HT1080 (cell line): ENCODE results near the gene GALE. TPM values are rescaled to one million over a fixed set of nuclear protein-coding genes. Genes with fewer than 3 reads are reported as not detected.
"Not testable (repeated sequence)": the region's sequence is repeated elsewhere in the genome, so short reads cannot be mapped to it uniquely, and the experiment has no call there.

ENCODE experiments used
- DNase-seq: peaks from one replicate; pipeline ENCODE4 v3.0.0-alpha.2; 2015; ENCODE audit warnings: low read depth
- total RNA-seq: library from RNA; depleted of rRNA; stranded (reverse); fragments of >200 nt; shearing (Covaris generic); gene quantifications from 2 replicates; pipeline ENCODE4 v1.2.3, GENCODE V29; 2014

GALE gene
- total RNA-seq, 1 experiment from 2014 or later: 144 TPM

- peak; percentile 44 for DNase-seq
These were observed 10.4 kb upstream of the GALE start for GRCh38 chr1:23810818-23811540.

- DNase-seq: peak; percentile 61
These were observed 9.2 kb upstream of the GALE start for GRCh38 chr1:23809751-23810171.

DNA sequence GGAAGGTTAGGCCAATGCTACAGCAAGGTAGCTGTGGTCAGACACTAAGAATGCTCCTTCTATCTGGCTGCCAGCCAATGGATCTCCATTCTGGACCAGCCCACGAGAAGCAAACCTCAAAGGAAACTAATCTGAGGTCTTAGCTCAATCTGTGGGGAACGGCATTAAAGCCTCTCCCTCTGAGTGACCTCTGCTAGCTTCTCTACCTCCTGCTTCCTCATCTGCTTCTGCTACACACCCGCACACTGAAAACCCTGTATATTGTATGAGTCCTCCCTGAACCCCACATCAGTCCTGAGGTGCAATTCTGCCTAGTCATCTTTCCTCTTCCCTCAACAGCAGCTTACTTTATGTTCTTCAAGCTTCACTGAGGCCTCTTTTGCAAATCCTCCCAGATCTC lies 6.9 kb upstream of the GALE start:
- DNase-seq: no peak

DNA sequence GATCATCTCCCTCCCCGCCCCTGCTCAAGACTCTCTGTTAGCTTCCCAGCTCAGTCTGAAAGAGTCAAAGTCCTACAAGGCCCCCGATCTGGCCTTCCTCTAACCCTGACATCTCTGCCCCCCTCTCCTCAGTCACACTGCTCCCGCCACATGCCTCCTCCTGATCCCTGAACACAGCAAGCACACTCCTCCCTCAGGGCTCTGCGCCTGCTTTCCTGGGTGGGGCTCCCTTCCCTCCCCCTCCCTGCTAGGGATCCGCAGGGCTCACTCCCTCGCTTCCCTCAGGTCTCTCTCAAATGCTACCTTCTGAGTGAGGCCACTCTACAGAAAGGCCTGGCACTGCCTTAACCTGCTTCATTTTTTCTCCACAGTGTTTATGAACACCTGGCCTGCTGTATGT lies 5.7 kb upstream of the GALE start:
- no peak for DNase-seq

DNA sequence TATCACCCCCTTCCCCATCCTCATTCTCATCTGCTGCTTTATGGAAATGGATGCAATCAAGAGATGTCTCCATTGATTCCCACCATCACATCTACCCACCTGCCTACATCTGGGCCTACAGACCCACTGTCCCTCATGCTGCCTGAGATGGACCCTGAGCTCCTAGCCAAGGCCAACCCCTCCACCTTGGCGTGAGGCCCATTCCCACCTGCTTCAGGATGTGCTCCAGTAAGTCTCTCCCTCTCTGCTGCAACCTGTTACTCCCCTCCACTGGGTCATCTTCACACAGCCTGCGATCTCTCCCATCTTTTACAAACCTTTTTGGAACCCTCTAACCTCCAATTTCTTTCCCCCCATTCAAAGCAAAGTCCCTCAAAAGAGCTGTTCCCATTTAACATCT lies 4.5 kb upstream of the GALE start:
- DNase-seq: no peak

DNA sequence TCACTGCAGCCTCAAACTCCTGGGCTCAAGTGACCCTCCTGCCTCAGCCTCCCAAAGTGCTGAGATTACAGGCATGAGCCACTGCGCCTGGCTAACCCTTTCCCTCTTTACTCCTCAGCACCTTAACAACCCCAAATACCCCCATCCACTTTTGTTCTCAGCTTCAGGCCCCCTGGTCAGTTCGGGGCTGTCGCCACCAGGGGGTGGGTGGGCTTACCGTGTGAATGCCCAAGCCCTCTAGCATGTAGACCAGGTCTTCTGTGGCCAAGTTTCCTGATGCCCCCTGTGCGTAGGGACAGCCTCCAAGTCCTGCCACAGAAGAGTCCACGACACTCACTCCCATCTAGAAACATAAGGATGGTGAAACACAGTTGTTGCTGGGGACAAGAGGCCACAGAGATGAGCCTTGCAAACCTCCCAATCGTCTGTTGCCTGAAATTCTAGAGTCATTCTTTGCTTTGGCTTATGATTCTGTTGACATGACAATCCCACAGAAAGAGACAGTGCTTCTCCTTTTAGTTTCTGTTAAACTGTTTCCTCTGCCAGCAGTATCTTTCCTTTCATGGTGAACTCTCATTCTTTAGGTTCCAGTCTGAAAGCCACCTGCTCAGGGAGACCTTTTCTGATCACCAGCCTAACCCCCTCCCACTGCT lies 3.8 kb upstream of the GALE start:
- no peak for DNase-seq

- no peak for DNase-seq
These were observed 3.1 kb upstream of the GALE start for GRCh38 chr1:23803674-23804073.

DNA sequence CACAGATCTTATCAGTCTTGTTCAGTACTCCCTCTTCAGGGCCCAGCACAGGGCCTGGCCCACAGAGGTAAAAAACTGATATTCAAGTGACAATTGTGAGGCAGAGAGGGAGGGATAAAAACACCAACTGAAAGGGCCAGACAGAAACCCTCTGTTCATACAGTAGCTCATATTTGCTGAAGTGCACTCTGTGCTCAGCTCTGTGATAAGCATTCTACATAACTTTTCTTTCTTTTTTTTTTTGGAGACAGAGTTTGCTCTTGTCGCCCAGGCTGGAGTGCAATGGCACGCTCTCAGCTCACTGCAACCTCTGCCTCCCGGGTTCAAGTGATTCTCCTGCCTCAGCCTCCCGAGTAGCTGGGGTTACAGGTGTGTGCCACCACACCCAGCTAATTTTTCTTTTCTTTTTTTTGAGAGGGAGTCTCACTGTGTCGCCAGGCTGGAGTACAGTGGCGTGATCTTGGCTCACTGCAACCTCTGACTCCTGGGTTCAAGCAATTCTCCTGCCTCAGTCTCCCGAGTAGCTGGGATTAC lies 2.3 kb upstream of the GALE start:
- DNase-seq: not testable (repeated sequence)

- no peak for DNase-seq
These were observed 1.3 kb upstream of the GALE start for GRCh38 chr1:23801876-23802275.

- no peak for DNase-seq
These were observed 789 bp upstream of the GALE start for GRCh38 chr1:23801338-23801748.

DNA sequence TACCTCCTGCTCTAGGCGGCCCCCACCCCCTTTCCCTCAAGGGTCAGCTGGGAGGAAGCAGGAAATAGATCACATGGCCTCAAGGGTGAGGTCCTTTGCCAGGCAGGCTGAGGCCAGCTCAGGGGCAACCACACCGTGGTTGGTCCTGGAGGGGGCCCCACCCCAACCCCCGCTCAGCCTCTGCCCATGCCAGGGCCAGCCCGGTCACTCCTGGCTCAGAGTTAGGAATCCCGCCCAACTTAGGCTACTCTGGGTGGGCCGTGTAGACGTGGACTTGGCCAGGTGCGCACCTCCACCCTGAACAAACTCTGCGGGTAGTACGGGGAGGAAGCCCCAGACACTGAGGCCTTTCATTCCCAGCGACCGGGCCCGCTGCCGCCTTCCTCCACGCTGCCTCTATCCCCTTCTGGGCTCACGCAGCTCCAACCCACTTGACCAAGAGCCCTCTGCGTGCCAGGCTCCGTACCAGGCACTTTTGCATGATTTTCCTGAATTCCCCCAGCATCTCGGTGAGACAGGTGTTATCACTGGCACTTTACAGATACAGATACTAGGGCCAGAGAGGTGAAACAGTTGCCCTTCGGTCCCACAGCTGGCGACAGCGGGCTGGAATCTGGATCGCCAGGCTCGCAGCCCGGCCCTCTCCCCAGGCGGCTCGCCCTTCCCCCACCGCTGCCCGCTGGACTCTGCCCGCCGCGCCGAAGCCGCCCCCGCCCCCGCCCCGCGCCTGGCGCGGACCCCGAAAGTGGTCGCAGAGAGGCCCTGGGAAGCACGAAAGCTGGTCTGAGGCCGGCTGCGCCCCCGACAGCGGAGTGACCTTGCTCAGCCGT lies 769 bp downstream of the GALE start:
- peak; percentile 96 for DNase-seq

DNA sequence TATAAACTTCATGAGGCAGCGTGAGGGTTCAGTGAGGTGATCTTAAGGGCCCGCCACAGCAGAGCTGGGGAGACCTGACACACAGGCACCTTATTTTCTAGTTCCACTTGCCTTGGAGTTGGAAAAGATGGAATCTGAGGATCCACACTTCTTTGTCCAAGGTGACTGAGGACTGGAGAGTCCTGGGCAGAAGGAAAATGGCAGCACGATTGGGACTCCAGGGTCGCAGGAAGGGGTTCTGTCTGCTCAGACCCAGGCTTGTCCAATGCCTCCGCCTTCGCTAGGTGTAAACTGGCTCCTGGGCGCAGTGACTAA lies 1.3 kb downstream of the GALE start:
- DNase-seq: no peak

DNA sequence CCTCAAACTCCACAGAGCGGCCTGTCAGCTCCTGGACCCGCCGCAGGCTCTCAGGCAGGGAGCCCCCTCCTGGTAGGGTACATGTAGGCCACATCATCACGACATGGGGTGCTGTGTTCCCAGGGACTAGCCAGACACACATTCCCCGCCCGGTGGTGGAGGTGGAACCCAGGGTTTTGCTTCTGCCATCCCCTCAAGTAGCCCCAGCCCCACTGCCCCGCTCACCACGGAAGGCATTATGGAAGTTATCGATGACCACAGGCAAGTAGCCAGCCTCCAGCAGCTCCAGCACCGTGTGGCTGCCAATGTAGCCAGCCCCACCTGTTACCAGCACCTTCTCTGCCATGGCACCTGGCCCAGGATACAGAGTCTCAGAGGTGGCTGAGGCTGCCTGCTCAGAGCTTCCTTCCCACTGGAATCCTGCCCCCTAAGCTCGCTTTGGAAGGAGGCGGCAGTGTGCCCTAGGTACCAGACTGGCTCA lies 1.9 kb downstream of the GALE start:
- no peak for DNase-seq

- DNase-seq: no peak
These were observed 2.8 kb downstream of the GALE start for GRCh38 chr1:23797478-23798448.

GRCh38 chr1:23796466-23797271 lies 3.9 kb downstream of the GALE start:
- DNase-seq: no peak

DNA sequence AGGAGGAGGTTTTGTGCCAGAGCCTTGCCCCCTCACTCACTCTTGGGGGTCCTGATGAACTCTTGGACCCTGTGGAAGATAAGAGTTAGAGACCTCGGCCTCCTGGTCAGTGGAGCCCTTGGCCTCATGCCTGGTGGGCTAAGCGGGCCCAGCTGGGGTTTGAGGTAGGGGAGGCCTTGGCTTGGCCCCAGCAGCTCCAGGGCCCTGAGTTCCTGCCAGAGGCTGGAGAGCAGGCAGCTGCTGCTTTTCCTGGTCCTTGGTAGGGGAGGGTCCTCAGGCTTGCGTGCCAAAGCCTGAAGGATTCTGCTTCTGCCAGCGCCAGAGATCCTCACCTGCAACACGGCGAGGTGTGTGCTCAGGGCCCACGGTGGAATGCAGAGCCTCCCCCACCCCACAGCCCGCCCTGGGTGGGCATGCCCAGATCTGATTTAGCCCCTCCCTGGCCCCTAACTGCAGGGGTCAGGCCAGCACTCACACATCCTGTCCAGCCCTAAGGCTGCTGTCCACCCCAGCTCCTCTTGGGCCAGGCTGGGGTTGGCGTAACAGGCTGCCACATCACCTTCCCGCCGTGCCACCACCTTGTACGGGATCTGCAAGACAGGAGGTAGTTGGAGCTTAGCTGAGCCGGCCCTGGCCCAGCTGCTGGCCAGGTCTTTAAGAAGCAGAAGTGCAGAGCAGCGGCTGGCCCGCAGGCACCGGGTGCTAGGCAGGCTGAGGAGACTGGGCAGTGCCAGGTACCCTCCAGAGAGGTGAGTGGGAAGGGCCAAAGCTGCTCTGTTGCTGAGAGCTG lies 4.7 kb downstream of the GALE start:
- no peak for DNase-seq

GRCh38 chr1:23794732-23795182 lies 5.8 kb downstream of the GALE start:
- not testable (repeated sequence) for DNase-seq

- no peak for DNase-seq
These were observed 6.5 kb downstream of the GALE start for GRCh38 chr1:23793861-23794731.
